HepG2 (cell line): ENCODE measurements around the gene FAM222B. TPM values are rescaled to one million over a fixed set of nuclear protein-coding genes. Genes with fewer than 3 reads are reported as not detected.

Source experiments
- MXI1 ChIP-seq: IDR thresholded peaks from 3 replicates; pipeline ENCODE4 v1.6.1; 2012; ENCODE audit warnings: low read depth, low read length, inconsistent platforms, borderline replicate concordance
- SIX1 ChIP-seq: sonication (generic); formaldehyde crosslinking; IDR thresholded peaks from 2 replicates; pipeline ENCODE4 v1.4.0; 2020; ENCODE audit warnings: missing genetic modification reagents, borderline replicate concordance
- SNAI1 ChIP-seq: sonication (generic); formaldehyde crosslinking; IDR thresholded peaks from 2 replicates; pipeline ENCODE4 v1.5.0; 2020; ENCODE audit warnings: mild to moderate bottlenecking, missing genetic modification reagents, borderline replicate concordance
- TOE1 ChIP-seq: sonication (generic); formaldehyde crosslinking; IDR thresholded peaks from 2 replicates; pipeline ENCODE4 v1.4.0; 2020; ENCODE audit warnings: mild to moderate bottlenecking, missing genetic modification reagents
- ZBTB3 ChIP-seq: sonication (generic); formaldehyde crosslinking; IDR thresholded peaks from 2 replicates; pipeline ENCODE4 v1.4.0; 2020; ENCODE audit warnings: low read depth, mild to moderate bottlenecking, moderate library complexity, missing genetic modification reagents, borderline replicate concordance
- ZNF101 ChIP-seq: sonication (generic); formaldehyde crosslinking; IDR thresholded peaks from 2 replicates; pipeline ENCODE4 v1.4.0; 2020; ENCODE audit warnings: mild to moderate bottlenecking, low read depth, missing genetic modification reagents, borderline replicate concordance
- ZNF660 ChIP-seq: sonication (generic); formaldehyde crosslinking; IDR thresholded peaks from 2 replicates; pipeline ENCODE4 v1.5.1; 2020; ENCODE audit warnings: mild to moderate bottlenecking, low read depth, missing genetic modification reagents, borderline replicate concordance
- ZNF773 ChIP-seq: sonication (generic); formaldehyde crosslinking; IDR thresholded peaks from 2 replicates; pipeline ENCODE4 v1.4.0; 2020; ENCODE audit warnings: missing genetic modification reagents, borderline replicate concordance
- ZXDC ChIP-seq: sonication (generic); formaldehyde crosslinking; IDR thresholded peaks from 2 replicates; pipeline ENCODE4 v1.5.0; 2020; ENCODE audit warnings: mild to moderate bottlenecking, missing genetic modification reagents
- ZZZ3 ChIP-seq: sonication (generic); formaldehyde crosslinking; IDR thresholded peaks from 2 replicates; pipeline ENCODE4 v1.4.0; 2020; ENCODE audit warnings: missing genetic modification reagents, mild to moderate bottlenecking, borderline replicate concordance
- polyA plus RNA-seq, 8 experiments: library from polyadenylated mRNA; depleted of rRNA in 3 of 8; stranded (reverse) in 7 of 8; unstranded in 1 of 8; fragments of >200 nt; fragmentation: Illumina TruSeq in 4 of 8; extraction: Trizol in 4 of 8; gene quantifications; 2 replicates each; pipeline versions ENCODE4 v1.2.1 to v1.2.3, GENCODE V29; 2011 to 2016; ENCODE audit warnings: low read depth in 4 of 8, missing spikeins in 1 of 8, mixed read lengths in 1 of 8; ENCODE audit not compliant: insufficient read depth in 1 of 8
- total RNA-seq, 5 experiments: library from RNA; depleted of rRNA; stranded (reverse); fragments of >200 nt; fragmentation: Illumina TruSeq; extraction: Trizol; gene quantifications; 2 replicates each; pipeline ENCODE4 v1.2.3, GENCODE V29; 2016; ENCODE audit warnings: low read depth in 1 of 5
- TF ChIP-seq, protein P1 (sequence below): sonication (generic); formaldehyde crosslinking; IDR thresholded peaks from 2 replicates; pipeline ENCODE4 v1.4.0; 2020; ENCODE audit warnings: missing genetic modification reagents, borderline replicate concordance

The FAM222B gene
- total and polyA plus RNA-seq, 2 of the 13 experiments (the other 11 are each of a cell fraction or from before 2014, with no cell fraction given): 3.5 to 7.3 TPM

DNA sequence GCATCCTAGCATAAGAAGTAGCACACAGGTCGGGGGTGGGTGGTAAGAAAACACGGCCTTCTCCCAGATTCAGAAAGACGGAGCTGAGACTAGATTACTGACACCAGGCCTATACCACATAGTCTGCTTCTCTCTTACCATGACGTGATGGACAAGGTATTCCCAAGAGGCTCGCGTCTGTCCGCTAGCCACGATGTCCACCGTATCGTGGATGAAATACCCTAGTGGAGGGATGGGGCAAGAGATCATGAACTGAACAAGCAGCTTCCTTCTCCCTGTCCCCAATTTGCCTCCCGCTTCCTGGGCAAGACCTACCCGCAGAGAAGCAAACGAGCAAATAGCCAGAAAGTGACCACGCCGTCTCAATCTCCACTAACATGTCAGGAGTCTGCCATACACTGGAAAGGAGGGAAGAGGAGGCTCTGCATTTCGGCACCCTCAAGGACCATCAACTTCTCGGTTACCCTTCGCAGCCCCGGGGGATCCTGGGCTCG is 117.4 kb downstream of the FAM222B start (continued):
- TF ChIP-seq, protein P1, sequence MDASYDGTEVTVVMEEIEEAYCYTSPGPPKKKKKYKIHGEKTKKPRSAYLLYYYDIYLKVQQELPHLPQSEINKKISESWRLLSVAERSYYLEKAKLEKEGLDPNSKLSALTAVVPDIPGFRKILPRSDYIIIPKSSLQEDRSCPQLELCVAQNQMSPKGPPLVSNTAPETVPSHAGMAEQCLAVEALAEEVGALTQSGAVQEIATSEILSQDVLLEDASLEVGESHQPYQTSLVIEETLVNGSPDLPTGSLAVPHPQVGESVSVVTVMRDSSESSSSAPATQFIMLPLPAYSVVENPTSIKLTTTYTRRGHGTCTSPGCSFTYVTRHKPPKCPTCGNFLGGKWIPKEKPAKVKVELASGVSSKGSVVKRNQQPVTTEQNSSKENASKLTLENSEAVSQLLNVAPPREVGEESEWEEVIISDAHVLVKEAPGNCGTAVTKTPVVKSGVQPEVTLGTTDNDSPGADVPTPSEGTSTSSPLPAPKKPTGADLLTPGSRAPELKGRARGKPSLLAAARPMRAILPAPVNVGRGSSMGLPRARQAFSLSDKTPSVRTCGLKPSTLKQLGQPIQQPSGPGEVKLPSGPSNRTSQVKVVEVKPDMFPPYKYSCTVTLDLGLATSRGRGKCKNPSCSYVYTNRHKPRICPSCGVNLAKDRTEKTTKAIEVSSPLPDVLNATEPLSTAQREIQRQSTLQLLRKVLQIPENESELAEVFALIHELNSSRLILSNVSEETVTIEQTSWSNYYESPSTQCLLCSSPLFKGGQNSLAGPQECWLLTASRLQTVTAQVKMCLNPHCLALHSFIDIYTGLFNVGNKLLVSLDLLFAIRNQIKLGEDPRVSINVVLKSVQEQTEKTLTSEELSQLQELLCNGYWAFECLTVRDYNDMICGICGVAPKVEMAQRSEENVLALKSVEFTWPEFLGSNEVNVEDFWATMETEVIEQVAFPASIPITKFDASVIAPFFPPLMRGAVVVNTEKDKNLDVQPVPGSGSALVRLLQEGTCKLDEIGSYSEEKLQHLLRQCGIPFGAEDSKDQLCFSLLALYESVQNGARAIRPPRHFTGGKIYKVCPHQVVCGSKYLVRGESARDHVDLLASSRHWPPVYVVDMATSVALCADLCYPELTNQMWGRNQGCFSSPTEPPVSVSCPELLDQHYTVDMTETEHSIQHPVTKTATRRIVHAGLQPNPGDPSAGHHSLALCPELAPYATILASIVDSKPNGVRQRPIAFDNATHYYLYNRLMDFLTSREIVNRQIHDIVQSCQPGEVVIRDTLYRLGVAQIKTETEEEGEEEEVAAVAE: no peak
- no peak for TF ChIP-seq SIX1 (CRISPR knock-in tag)
- no peak for TF ChIP-seq ZNF101 (CRISPR knock-in tag)
- 0 out of 2 replicates have a peak, but pooled peaks have one; percentile 62 for TF ChIP-seq ZNF773 (CRISPR knock-in tag)
- TF ChIP-seq ZXDC (CRISPR knock-in tag): no peak
- no peak for TF ChIP-seq ZZZ3 (CRISPR knock-in tag)
- TF ChIP-seq SNAI1 (CRISPR knock-in tag): no peak
- no peak for TF ChIP-seq ZBTB3 (CRISPR knock-in tag)
- no peak for TF ChIP-seq MXI1
- no peak for TF ChIP-seq TOE1 (CRISPR knock-in tag)
- TF ChIP-seq ZNF660 (CRISPR knock-in tag): no peak
